Immature natural killer cell (primary cell): Measurements from ENCODE around the gene SLC44A4. TPM values are rescaled to one million over a fixed set of nuclear protein-coding genes. Genes with fewer than 3 reads are reported as not detected.
A peak's percentile ranks its signal among the peaks of the same experiment; 100 is the strongest.

Experiments
- DNase-seq, 3 donors: peaks; one replicate each; pipeline ENCODE4 v3.0.0; 2022; ENCODE audit warnings: mixed read lengths in 1 of 3
- H3K27ac Mint-ChIP-seq, 6 donors: one replicate each; pipeline ENCODE4 v1.8.0; 2020; ENCODE audit warnings: mixed read lengths in 6 of 6, mild to moderate bottlenecking in 5 of 6, inconsistent platforms in 4 of 6, moderate library complexity in 3 of 6
- H3K27me3 Mint-ChIP-seq, 3 donors: one replicate each; pipeline ENCODE4 v1.8.0; 2020 to 2021; ENCODE audit warnings: low read depth in 3 of 3, mild to moderate bottlenecking in 3 of 3, mixed read lengths in 3 of 3, moderate library complexity in 3 of 3, inconsistent platforms in 1 of 3
- H3K36me3 Mint-ChIP-seq, 3 donors: one replicate each; pipeline ENCODE4 v1.8.0; 2020; ENCODE audit warnings: mixed read lengths in 3 of 3, inconsistent platforms in 2 of 3, mild to moderate bottlenecking in 2 of 3
- H3K4me1 Mint-ChIP-seq, 2 donors: one replicate each; pipeline ENCODE4 v1.8.0; 2020; ENCODE audit warnings: inconsistent platforms in 2 of 2, mild to moderate bottlenecking in 2 of 2, mixed read lengths in 2 of 2, moderate library complexity in 1 of 2
- H3K4me3 Mint-ChIP-seq, 5 donors: one replicate each; pipeline ENCODE4 v1.8.0; 2020; ENCODE audit warnings: mild to moderate bottlenecking in 5 of 5, mixed read lengths in 5 of 5, inconsistent platforms in 3 of 5, moderate library complexity in 3 of 5
- H3K9me3 Mint-ChIP-seq, 6 donors: one replicate each; pipeline ENCODE4 v1.8.0; 2020; ENCODE audit warnings: mild to moderate bottlenecking in 6 of 6, mixed read lengths in 6 of 6, inconsistent platforms in 4 of 6, moderate library complexity in 3 of 6
- polyA plus RNA-seq, 3 donors: library from polyadenylated mRNA; unstranded; fragments of 300-500 nt; fragmentation: Illumina TruSeq; gene quantifications; one replicate each; pipeline ENCODE4 v1.2.3, GENCODE V29; 2021

SLC44A4 gene
- polyA plus RNA-seq, 3 donors from 2014 or later = not detected

- peak overlapping the region in 2 of 6 donors; percentile 48 to 59 for H3K27ac Mint-ChIP-seq
- DNase-seq = no peak
- H3K4me3 Mint-ChIP-seq = no peak overlapping the region
- H3K36me3 Mint-ChIP-seq = peaks cover 10 to 35% (median 15%) of the 10 kb centered on the region in 3 donors
- H3K4me1 Mint-ChIP-seq = no peaks in the 10 kb centered on the region
- H3K9me3 Mint-ChIP-seq = no peaks in the 10 kb centered on the region
- H3K27me3 Mint-ChIP-seq = peaks cover 2% of the 10 kb centered on the region in 3 donors
These were observed 2.5 kb upstream of the SLC44A4 start for GRCh38 chr6:31881136-31881859.

GRCh38 chr6:31880616-31881015, 1.8 kb upstream of the SLC44A4 start:
- H3K36me3 Mint-ChIP-seq = peaks cover 6 to 29% (median 11%) of the 10 kb centered on the region in 3 donors
- no peak for DNase-seq
- H3K4me3 Mint-ChIP-seq = no peak overlapping the region
- no peak overlapping the region for H3K27ac Mint-ChIP-seq
- H3K9me3 Mint-ChIP-seq = no peaks in the 10 kb centered on the region
- peaks cover 2 to 5% (median 4%) of the 10 kb centered on the region in 3 donors for H3K27me3 Mint-ChIP-seq
- H3K4me1 Mint-ChIP-seq = no peaks in the 10 kb centered on the region

GRCh38 chr6:31879901-31880300, 1.1 kb upstream of the SLC44A4 start:
- H3K9me3 Mint-ChIP-seq = no peaks in the 10 kb centered on the region
- H3K4me1 Mint-ChIP-seq = no peaks in the 10 kb centered on the region
- DNase-seq = no peak
- H3K27ac Mint-ChIP-seq = no peak overlapping the region
- H3K27me3 Mint-ChIP-seq = peaks cover 2 to 5% (median 4%) of the 10 kb centered on the region in 3 donors
- H3K36me3 Mint-ChIP-seq = peaks cover 6 to 25% (median 11%) of the 10 kb centered on the region in 3 donors
- H3K4me3 Mint-ChIP-seq = no peak overlapping the region

- Mint-ChIP-seq H3K27me3 (peaks cover 2 to 5% (median 4%) of the 10 kb centered on the region in 3 donors), H3K9me3 (no peaks in the 10 kb centered on the region), H3K4me1 (no peaks in the 10 kb centered on the region), H3K4me3 (no peak overlapping the region), H3K36me3 (peaks cover 6 to 25% (median 11%) of the 10 kb centered on the region in 3 donors), H3K27ac (no peak overlapping the region)
- DNase-seq = no peak
These were observed 346 bp upstream of the SLC44A4 start for GRCh38 chr6:31879143-31879542.

GRCh38 chr6:31878222-31878621, 575 bp downstream of the SLC44A4 start:
- Mint-ChIP-seq H3K27ac (no peak overlapping the region), H3K4me1 (no peaks in the 10 kb centered on the region), H3K36me3 (peaks cover 6 to 25% (median 11%) of the 10 kb centered on the region in 3 donors), H3K27me3 (peaks cover 2 to 5% (median 4%) of the 10 kb centered on the region in 3 donors), H3K4me3 (no peak overlapping the region), H3K9me3 (no peaks in the 10 kb centered on the region)
- no peak for DNase-seq

- peaks cover 6 to 25% (median 11%) of the 10 kb centered on the region in 3 donors for H3K36me3 Mint-ChIP-seq
- peaks cover 2 to 5% (median 4%) of the 10 kb centered on the region in 3 donors for H3K27me3 Mint-ChIP-seq
- no peak overlapping the region for H3K4me3 Mint-ChIP-seq
- H3K9me3 Mint-ChIP-seq = no peaks in the 10 kb centered on the region
- H3K27ac Mint-ChIP-seq = no peak overlapping the region
- no peak for DNase-seq
- no peaks in the 10 kb centered on the region for H3K4me1 Mint-ChIP-seq
These were observed 1.1 kb downstream of the SLC44A4 start for GRCh38 chr6:31877651-31878161.

GRCh38 chr6:31877125-31877650, 1.6 kb downstream of the SLC44A4 start:
- no peaks in the 10 kb centered on the region for H3K4me1 Mint-ChIP-seq
- H3K9me3 Mint-ChIP-seq = no peaks in the 10 kb centered on the region
- H3K27ac Mint-ChIP-seq = no peak overlapping the region
- H3K4me3 Mint-ChIP-seq = no peak overlapping the region
- peaks cover 2 to 5% (median 4%) of the 10 kb centered on the region in 3 donors for H3K27me3 Mint-ChIP-seq
- peaks cover 6 to 21% (median 11%) of the 10 kb centered on the region in 3 donors for H3K36me3 Mint-ChIP-seq
- DNase-seq = no peak

GRCh38 chr6:31876357-31876756, 2.4 kb downstream of the SLC44A4 start:
- Mint-ChIP-seq H3K4me3 (no peak overlapping the region), H3K36me3 (peaks cover 4 to 14% (median 9%) of the 10 kb centered on the region in 3 donors), H3K4me1 (no peaks in the 10 kb centered on the region), H3K27ac (no peak overlapping the region), H3K9me3 (no peaks in the 10 kb centered on the region), H3K27me3 (peaks cover 2 to 5% (median 4%) of the 10 kb centered on the region in 3 donors)
- no peak for DNase-seq

GRCh38 chr6:31875877-31876276, 2.9 kb downstream of the SLC44A4 start:
- H3K36me3 Mint-ChIP-seq = peaks cover 0 to 10% (median 4%) of the 10 kb centered on the region in 3 donors
- no peaks in the 10 kb centered on the region for H3K4me1 Mint-ChIP-seq
- peak overlapping the region in 1 of 6 donors; percentile 72 for H3K27ac Mint-ChIP-seq
- no peaks in the 10 kb centered on the region for H3K9me3 Mint-ChIP-seq
- H3K27me3 Mint-ChIP-seq = peaks cover 2 to 7% (median 5%) of the 10 kb centered on the region in 3 donors
- DNase-seq = no peak
- no peak overlapping the region for H3K4me3 Mint-ChIP-seq

GRCh38 chr6:31874836-31875572, 3.8 kb downstream of the SLC44A4 start:
- Mint-ChIP-seq H3K9me3 (no peaks in the 10 kb centered on the region), H3K36me3 (peaks cover 0 to 4% (median 3%) of the 10 kb centered on the region in 3 donors), H3K4me3 (no peak overlapping the region), H3K4me1 (no peaks in the 10 kb centered on the region), H3K27me3 (peaks cover 2 to 7% (median 5%) of the 10 kb centered on the region in 3 donors), H3K27ac (no peak overlapping the region)
- DNase-seq = no peak

GRCh38 chr6:31874084-31874670, 4.6 kb downstream of the SLC44A4 start:
- no peaks in the 10 kb centered on the region for H3K9me3 Mint-ChIP-seq
- no peaks in the 10 kb centered on the region for H3K36me3 Mint-ChIP-seq
- H3K4me3 Mint-ChIP-seq = no peak overlapping the region
- H3K4me1 Mint-ChIP-seq = no peaks in the 10 kb centered on the region
- H3K27ac Mint-ChIP-seq = no peak overlapping the region
- peaks cover 1 to 5% (median 5%) of the 10 kb centered on the region in 3 donors for H3K27me3 Mint-ChIP-seq
- no peak for DNase-seq

- no peak for DNase-seq
- H3K4me3 Mint-ChIP-seq = no peak overlapping the region
- no peaks in the 10 kb centered on the region for H3K9me3 Mint-ChIP-seq
- H3K36me3 Mint-ChIP-seq = no peaks in the 10 kb centered on the region
- peaks cover 0 to 8% (median 5%) of the 10 kb centered on the region in 3 donors for H3K27me3 Mint-ChIP-seq
- H3K27ac Mint-ChIP-seq = peak overlapping the region in 1 of 6 donors; percentile 24
- no peaks in the 10 kb centered on the region for H3K4me1 Mint-ChIP-seq
These were observed 7.6 kb downstream of the SLC44A4 start for GRCh38 chr6:31871046-31871659.

- peak overlapping the region in 1 of 6 donors; percentile 34 for H3K27ac Mint-ChIP-seq
- DNase-seq = no peak
- H3K27me3 Mint-ChIP-seq = peaks cover 0 to 7% (median 2%) of the 10 kb centered on the region in 3 donors
- no peaks in the 10 kb centered on the region for H3K4me1 Mint-ChIP-seq
- no peak overlapping the region for H3K4me3 Mint-ChIP-seq
- no peaks in the 10 kb centered on the region for H3K36me3 Mint-ChIP-seq
- no peaks in the 10 kb centered on the region for H3K9me3 Mint-ChIP-seq
These were observed 8.3 kb downstream of the SLC44A4 start for GRCh38 chr6:31870385-31870921.
